ENCODE measurements around the gene TRAP1.

- TF ChIP-seq POLR2AphosphoS5 (IDR thresholded peaks at IDR 0.05) (no peak), CTCF (IDR thresholded peaks at IDR 0.05 in 8 of 11, conservative IDR thresholded peaks at IDR 0.05 in 3 of 11) (no peak)
Observed at GRCh38 chr16:3754772-3755171, 37.4 kb upstream of the TRAP1 start.
